ENCODE measurements around the gene ASGR1. TPM values are rescaled to one million over a fixed set of nuclear protein-coding genes. Genes with fewer than 3 reads are reported as not detected.
A peak's percentile ranks its signal among the peaks of the same experiment; 100 is the strongest.

ASGR1 gene, protein sequence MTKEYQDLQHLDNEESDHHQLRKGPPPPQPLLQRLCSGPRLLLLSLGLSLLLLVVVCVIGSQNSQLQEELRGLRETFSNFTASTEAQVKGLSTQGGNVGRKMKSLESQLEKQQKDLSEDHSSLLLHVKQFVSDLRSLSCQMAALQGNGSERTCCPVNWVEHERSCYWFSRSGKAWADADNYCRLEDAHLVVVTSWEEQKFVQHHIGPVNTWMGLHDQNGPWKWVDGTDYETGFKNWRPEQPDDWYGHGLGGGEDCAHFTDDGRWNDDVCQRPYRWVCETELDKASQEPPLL
- total RNA-seq (2014; rRNA removed; shearing (Covaris generic); ENCODE audit: low replicate concordance), result 0.13 TPM in 1 of 2 replicates, not detected in the other

GRCh38 chr17:7179317-7180254, at the start of gene ASGR1:
Gene ASGR1 (minus strand): TSS chr17:7179370. CDS start chr17:7178563, 807 bp downstream.
- H3K4me3 ChIP-seq, result no peak within 1 kb of the TSS
- DNase-seq, result no peak
- no peaks in the 10 kb centered on the region for H3K36me3 ChIP-seq
- H3K9me3 ChIP-seq, result peaks cover 4% of the 10 kb centered on the region; the same call in 1 of the 2 replicates
- no peaks in the 10 kb centered on the region for H3K27me3 ChIP-seq

DNA sequence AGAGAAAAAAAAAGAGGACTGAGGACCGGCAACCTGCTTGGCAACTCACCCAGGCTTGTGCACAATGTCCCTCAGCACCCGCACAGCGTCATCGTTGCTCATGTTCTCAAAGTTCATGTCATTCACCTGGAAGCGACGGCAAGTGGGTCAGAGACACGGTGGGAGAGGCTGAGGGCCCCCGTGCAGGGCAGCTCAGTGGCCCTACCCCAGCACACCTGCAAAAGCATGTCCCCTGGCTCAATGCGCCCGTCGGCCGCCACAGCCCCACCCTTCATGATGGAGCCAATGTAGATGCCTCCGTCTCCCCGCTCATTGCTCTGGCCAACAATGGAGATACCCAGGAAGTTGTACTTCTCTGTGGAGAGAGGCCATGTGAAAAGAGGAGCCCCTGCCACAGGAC, 49.8 kb upstream of the ASGR1 start:
- H3K36me3 ChIP-seq, result peaks cover 13% of the 10 kb centered on the region

GRCh38 chr17:7226721-7227710, 47.8 kb upstream of the ASGR1 start:
- Histone ChIP-seq H3K36me3 (peaks cover 29% of the 10 kb centered on the region), H3K27me3 (no peaks in the 10 kb centered on the region), H3K9me3 (no peaks in the 10 kb centered on the region), H3K4me3 (no peak overlapping the region)
- DNase-seq, result no peak

More for the DNA sequence above, 49.8 kb upstream of the ASGR1 start:
- Histone ChIP-seq H3K4me3 (no peak overlapping the region), H3K9me3 (no peaks in the 10 kb centered on the region), H3K27me3 (no peaks in the 10 kb centered on the region)
- no peak for DNase-seq

DNA sequence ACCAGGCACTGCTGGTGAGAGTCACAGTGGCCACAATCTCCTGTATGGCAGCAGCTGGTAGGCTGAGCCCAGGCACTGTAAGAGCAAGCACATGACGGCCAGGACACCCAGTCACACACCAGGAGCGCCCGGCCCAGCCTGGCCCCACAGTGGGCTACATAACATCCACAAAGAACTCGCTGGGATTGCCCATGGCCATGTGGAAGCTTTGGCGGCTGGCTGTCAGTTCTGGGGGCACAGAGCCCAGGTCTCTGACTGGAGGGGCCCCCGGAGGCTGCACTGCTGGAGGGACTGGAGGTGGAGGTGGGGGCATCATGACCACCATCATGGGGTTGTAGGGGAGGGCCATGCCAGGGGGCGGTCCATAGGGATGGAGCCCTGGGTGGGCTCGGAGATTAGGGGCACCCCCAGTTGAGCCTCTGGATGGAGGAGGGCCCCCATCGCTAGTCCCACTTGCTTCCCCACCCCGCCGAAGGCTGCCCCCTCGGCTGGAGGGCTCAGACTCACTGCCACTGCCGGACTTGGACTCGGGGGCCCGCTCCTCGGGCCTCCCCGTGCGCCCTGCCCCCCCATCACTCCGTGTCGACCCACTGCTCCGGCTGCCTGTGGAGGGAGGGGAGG, 46.7 kb upstream of the ASGR1 start:
- H3K36me3 ChIP-seq, result peaks cover 41% of the 10 kb centered on the region
- H3K4me3 ChIP-seq, result no peak overlapping the region
- no peak for DNase-seq
- H3K9me3 ChIP-seq, result no peaks in the 10 kb centered on the region
- H3K27me3 ChIP-seq, result no peaks in the 10 kb centered on the region

GRCh38 chr17:7224661-7225111, 45.5 kb upstream of the ASGR1 start:
- DNase-seq, result peak; percentile 29
- H3K4me3 ChIP-seq, result no peak overlapping the region
- H3K27me3 ChIP-seq, result no peaks in the 10 kb centered on the region
- H3K9me3 ChIP-seq, result no peaks in the 10 kb centered on the region
- peaks cover 48% of the 10 kb centered on the region for H3K36me3 ChIP-seq

- Histone ChIP-seq H3K9me3 (no peaks in the 10 kb centered on the region), H3K36me3 (peaks cover 48% of the 10 kb centered on the region), H3K4me3 (no peak overlapping the region), H3K27me3 (no peaks in the 10 kb centered on the region)
- no peak for DNase-seq
Measured at GRCh38 chr17:7224110-7224509, 44.9 kb upstream of the ASGR1 start.

GRCh38 chr17:7223375-7223774, 44.2 kb upstream of the ASGR1 start:
- Histone ChIP-seq H3K27me3 (no peaks in the 10 kb centered on the region), H3K9me3 (no peaks in the 10 kb centered on the region), H3K36me3 (peaks cover 48% of the 10 kb centered on the region), H3K4me3 (no peak overlapping the region)
- no peak for DNase-seq

- Histone ChIP-seq H3K9me3 (no peaks in the 10 kb centered on the region), H3K4me3 (no peak overlapping the region), H3K27me3 (no peaks in the 10 kb centered on the region), H3K36me3 (peaks cover 48% of the 10 kb centered on the region)
- no peak for DNase-seq
Measured at GRCh38 chr17:7222972-7223292, 43.8 kb upstream of the ASGR1 start.

DNA sequence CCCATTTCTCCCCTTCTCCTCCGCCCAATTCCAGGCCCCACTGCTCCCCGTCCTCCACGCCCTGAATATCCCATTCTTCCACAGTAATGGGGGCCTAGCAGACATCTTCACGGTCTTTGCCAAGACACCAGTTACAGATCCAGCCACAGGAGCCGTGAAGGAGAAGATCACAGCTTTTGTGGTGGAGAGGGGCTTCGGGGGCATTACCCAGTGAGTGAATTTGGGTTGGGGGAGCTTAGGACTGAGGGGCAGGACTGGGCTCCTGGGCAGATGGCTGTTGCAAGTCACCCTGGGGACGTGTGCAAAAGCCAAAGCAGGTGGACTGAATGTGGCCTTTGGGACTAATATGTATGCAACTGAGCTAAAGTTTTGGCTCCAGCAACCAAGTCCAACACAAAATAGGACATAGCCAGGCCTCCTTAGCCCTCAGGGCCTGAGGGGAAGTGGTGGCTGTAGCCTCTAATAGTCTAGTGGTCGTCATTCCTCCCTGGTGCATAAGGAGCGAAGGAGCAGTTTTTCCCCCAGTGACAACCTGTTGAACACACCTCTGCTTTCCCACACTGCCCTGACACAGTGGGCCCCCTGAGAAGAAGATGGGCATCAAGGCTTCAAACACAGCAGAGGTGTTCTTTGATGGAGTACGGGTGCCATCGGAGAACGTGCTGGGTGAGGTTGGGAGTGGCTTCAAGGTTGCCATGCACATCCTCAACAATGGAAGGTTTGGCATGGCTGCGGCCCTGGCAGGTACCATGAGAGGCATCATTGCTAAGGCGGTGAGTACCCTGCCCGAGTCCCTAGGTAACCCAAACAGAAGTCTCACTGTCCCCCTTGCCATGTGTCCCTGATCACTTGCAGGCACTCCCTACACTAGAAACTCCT, 43.2 kb upstream of the ASGR1 start:
- Histone ChIP-seq H3K27me3 (no peaks in the 10 kb centered on the region), H3K36me3 (peaks cover 48% of the 10 kb centered on the region), H3K9me3 (no peaks in the 10 kb centered on the region), H3K4me3 (no peak overlapping the region)
- DNase-seq, result no peak

- no peak for DNase-seq
- Histone ChIP-seq H3K36me3 (peaks cover 48% of the 10 kb centered on the region), H3K4me3 (peak overlapping the region; percentile 75; the same call in 1 of the 2 replicates), H3K27me3 (no peaks in the 10 kb centered on the region), H3K9me3 (no peaks in the 10 kb centered on the region)
Measured at GRCh38 chr17:7221278-7222092, 42.3 kb upstream of the ASGR1 start.

DNA sequence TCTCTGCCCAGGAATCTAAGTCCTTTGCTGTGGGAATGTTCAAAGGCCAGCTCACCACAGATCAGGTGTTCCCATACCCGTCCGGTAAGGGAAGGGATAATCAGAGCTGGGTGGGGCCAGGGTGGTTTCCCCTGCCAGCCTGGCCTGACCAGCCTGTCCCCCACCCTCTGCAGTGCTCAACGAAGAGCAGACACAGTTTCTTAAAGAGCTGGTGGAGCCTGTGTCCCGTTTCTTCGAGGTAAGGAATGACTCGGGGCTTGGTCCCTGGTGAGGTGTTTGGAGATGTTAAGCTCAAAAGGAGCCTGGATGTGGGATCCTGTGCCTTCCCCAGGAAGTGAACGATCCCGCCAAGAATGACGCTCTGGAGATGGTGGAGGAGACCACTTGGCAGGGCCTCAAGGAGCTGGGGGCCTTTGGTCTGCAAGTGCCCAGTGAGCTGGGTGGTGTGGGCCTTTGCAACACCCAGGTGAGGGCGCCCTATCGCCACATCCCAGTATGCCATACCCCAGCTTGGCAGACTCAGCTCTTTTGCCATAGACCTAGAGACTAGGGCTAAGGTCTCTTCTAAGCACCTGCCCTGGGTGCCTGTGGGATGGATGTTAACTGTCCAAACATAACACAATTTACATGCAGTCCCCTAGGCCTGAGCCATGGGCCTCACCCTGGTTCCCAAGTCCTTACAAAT, 41.6 kb upstream of the ASGR1 start:
- Histone ChIP-seq H3K4me3 (peak overlapping the region; percentile 75), H3K27me3 (no peaks in the 10 kb centered on the region), H3K36me3 (peaks cover 48% of the 10 kb centered on the region), H3K9me3 (no peaks in the 10 kb centered on the region)
- DNase-seq, result peak; percentile 58

GRCh38 chr17:7219812-7220592, 40.8 kb upstream of the ASGR1 start, which contains the start of the genes ACADVL and DLG4:
Gene ACADVL (plus strand): TSS chr17:7219938. CDS start chr17:7219985, 47 bp downstream.
Gene DLG4 (minus strand): TSS chr17:7219836.
- peak within 1 kb of the TSS; percentile 75 for H3K4me3 ChIP-seq
- no peaks in the 10 kb centered on the region for H3K9me3 ChIP-seq
- peak; percentile 92 for DNase-seq
- peaks cover 42% of the 10 kb centered on the region for H3K36me3 ChIP-seq
- H3K27me3 ChIP-seq, result no peaks in the 10 kb centered on the region

DNA sequence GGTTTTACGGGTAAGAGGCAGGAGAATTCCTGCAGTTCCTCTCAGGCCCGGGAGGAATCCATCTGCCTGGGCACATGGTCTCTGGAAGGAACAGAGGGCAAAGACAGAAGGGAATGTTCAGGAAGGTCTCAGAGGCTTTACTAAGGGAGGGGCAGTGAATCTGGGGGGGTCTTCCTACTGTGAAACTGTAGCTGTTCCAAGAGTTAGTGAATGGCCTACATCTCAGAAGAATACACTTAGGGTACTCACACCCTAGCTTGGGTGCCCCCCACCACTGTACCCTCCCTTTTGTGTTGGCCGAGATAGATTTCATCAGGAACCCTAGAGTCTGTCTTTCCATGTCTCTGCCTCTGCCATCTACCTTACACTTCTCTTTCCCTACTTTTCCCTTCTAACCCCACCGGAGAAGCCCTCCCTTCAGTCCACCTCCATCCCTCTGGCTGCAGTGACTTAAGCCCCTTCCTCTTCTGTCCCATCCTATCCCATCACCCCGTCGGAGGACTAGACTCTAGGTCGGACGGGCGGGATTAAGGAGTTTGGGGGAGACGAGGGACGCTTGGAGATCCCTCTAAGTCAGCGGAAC, 40.1 kb upstream of the ASGR1 start:
- no peaks in the 10 kb centered on the region for H3K27me3 ChIP-seq
- peaks cover 38% of the 10 kb centered on the region for H3K36me3 ChIP-seq
- peak overlapping the region; percentile 75 for H3K4me3 ChIP-seq
- H3K9me3 ChIP-seq, result no peaks in the 10 kb centered on the region
- no peak for DNase-seq

All from MG63 (cell line).